ENCODE data around the gene OPCML. TPM values are rescaled to one million over a fixed set of nuclear protein-coding genes. Genes with fewer than 3 reads are reported as not detected.

OPCML gene
- total and polyA plus RNA-seq, 7 donors: 0.01 to 0.80 (median 0.07) TPM; not detected in 4

- TF ChIP-seq, protein P1, sequence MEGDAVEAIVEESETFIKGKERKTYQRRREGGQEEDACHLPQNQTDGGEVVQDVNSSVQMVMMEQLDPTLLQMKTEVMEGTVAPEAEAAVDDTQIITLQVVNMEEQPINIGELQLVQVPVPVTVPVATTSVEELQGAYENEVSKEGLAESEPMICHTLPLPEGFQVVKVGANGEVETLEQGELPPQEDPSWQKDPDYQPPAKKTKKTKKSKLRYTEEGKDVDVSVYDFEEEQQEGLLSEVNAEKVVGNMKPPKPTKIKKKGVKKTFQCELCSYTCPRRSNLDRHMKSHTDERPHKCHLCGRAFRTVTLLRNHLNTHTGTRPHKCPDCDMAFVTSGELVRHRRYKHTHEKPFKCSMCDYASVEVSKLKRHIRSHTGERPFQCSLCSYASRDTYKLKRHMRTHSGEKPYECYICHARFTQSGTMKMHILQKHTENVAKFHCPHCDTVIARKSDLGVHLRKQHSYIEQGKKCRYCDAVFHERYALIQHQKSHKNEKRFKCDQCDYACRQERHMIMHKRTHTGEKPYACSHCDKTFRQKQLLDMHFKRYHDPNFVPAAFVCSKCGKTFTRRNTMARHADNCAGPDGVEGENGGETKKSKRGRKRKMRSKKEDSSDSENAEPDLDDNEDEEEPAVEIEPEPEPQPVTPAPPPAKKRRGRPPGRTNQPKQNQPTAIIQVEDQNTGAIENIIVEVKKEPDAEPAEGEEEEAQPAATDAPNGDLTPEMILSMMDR (IDR thresholded peaks at IDR 0.05): no peak
- H3K4me1 ChIP-seq: no peaks in the 10 kb centered on the region
- no peak for DNase-seq
- no peaks in the 10 kb centered on the region for H3K36me3 ChIP-seq (ENCODE audit: insufficient read depth in 1 of 2, low read depth in 1 of 2)
- H3K27ac ChIP-seq: no peak overlapping the region
- H3K4me3 ChIP-seq: no peak overlapping the region
- no peaks in the 10 kb centered on the region for H3K9me3 ChIP-seq
- H3K27me3 ChIP-seq (ENCODE audit: insufficient read depth in 3 of 3, low read length in 2 of 3): no peaks in the 10 kb centered on the region
- WGBS, 3 donors: 57 to 72% (median 72%) methylated on average over 5 of the region's 5 CpGs
- no peak for ATAC-seq
- intact Hi-C loops (cut with DNase I): no loop called here
Measured at GRCh38 chr11:133172349-133172748, 360.0 kb downstream of the OPCML start.

DNA sequence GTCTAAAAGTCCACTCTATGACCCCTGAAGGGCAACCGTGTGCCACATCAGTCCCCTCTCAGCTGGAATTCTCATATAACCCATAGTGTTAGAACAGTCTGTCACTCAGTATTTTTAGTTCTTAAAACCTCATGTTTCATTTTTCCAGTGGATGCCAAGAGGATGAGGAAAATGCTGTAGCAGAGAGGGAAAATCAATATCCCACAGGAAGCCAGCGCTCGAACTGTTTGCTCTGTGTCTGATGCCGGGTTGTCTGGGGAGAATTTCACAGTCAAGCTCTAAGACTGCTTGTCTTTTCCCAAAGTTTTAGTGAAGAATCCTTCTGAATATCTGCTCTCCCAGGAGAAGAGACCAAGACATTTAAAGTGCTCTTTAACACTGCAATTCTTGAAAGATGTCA is 360.9 kb downstream of the OPCML start:
- WGBS, 3 donors: 57 to 73% (median 70%) methylated on average over 4 of the region's 4 CpGs

DNA sequence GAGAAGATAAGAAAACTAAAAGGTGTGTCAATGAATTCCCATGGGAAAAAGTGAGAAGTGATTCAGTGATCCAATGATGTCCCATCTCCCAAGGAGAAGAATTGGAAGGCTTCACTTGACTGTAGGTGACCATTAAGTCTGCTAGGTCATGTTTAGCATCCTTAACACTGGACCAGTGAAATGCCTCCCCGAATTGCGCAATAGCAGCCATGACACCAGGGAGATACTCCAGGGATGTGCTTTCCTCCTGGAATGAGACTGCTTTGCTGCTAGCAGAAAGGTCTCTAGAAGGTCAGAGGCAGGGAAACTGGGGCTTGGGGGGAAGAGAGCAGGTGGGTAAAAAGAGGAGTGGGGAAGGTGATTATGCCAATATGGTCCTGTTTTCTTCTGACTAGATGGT is 364.3 kb downstream of the OPCML start:
- TF ChIP-seq, protein P1 (IDR thresholded peaks at IDR 0.05): no peak
- DNase-seq (no peak), ATAC-seq (no peak)
- Histone ChIP-seq H3K27me3 (ENCODE audit: insufficient read depth in 3 of 3, low read length in 2 of 3) (no peaks in the 10 kb centered on the region), H3K4me3 (no peak overlapping the region), H3K9me3 (no peaks in the 10 kb centered on the region), H3K36me3 (ENCODE audit: insufficient read depth in 1 of 2, low read depth in 1 of 2) (no peaks in the 10 kb centered on the region), H3K27ac (no peak overlapping the region), H3K4me1 (no peaks in the 10 kb centered on the region)
- intact Hi-C loops (cut with DNase I): no loop called here
- WGBS, 3 donors: 88 to 95% (median 90%) methylated on average over 2 of the region's 2 CpGs

More for the DNA sequence above, 360.9 kb downstream of the OPCML start:
- no peaks in the 10 kb centered on the region for H3K4me1 ChIP-seq
- H3K4me3 ChIP-seq: no peak overlapping the region
- intact Hi-C loops (cut with DNase I): no loop called here
- no peaks in the 10 kb centered on the region for H3K36me3 ChIP-seq (ENCODE audit: insufficient read depth in 1 of 2, low read depth in 1 of 2)
- no peaks in the 10 kb centered on the region for H3K9me3 ChIP-seq
- TF ChIP-seq, protein P1 (IDR thresholded peaks at IDR 0.05): no peak
- no peak overlapping the region for H3K27ac ChIP-seq
- H3K27me3 ChIP-seq (ENCODE audit: insufficient read depth in 3 of 3, low read length in 2 of 3): no peaks in the 10 kb centered on the region
- DNase-seq: no peak
- ATAC-seq: no peak

DNA sequence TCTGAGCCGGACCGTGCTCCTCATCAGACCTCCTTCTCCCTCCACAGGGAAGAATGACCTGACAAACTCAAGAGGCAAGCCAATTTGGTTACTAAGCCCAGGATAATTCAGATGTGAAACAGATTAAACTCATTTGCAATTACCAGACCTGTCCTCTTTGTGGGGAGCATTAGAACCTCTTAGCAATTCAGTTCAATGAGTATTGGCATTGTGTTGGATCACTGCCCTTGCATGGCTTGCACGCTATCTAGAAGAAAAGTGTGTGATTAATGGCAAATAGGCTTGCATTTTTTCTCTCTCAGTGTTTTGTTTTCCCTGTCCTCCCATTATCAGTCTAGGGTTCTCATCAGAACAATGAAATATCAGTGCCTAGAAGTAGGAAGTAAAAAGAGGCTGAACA is 365.6 kb downstream of the OPCML start:
- H3K4me1 ChIP-seq: no peaks in the 10 kb centered on the region
- H3K27me3 ChIP-seq (ENCODE audit: insufficient read depth in 3 of 3, low read length in 2 of 3): no peaks in the 10 kb centered on the region
- no peak overlapping the region for H3K4me3 ChIP-seq
- TF ChIP-seq, protein P1 (IDR thresholded peaks at IDR 0.05): no peak
- DNase-seq: no peak
- ATAC-seq: no peak
- no peaks in the 10 kb centered on the region for H3K36me3 ChIP-seq (ENCODE audit: insufficient read depth in 1 of 2, low read depth in 1 of 2)
- H3K9me3 ChIP-seq: no peaks in the 10 kb centered on the region
- intact Hi-C loops (cut with DNase I): no loop called here
- no peak overlapping the region for H3K27ac ChIP-seq
- WGBS, 3 donors: 86 to 90% (median 87%) methylated on average over 3 of the region's 3 CpGs

GRCh38 chr11:133164986-133165385 is 367.3 kb downstream of the OPCML start:
- TF ChIP-seq, protein P1 (IDR thresholded peaks at IDR 0.05): no peak
- DNase-seq: no peak
- ATAC-seq: no peak
- intact Hi-C loops (cut with DNase I): no loop called here
- no peaks in the 10 kb centered on the region for H3K27me3 ChIP-seq (ENCODE audit: insufficient read depth in 3 of 3, low read length in 2 of 3)
- 54 to 67% (median 59%) methylated on average over 7 of the region's 7 CpGs for WGBS, 3 donors
- H3K9me3 ChIP-seq: no peaks in the 10 kb centered on the region
- no peak overlapping the region for H3K27ac ChIP-seq
- no peaks in the 10 kb centered on the region for H3K36me3 ChIP-seq (ENCODE audit: insufficient read depth in 1 of 2, low read depth in 1 of 2)
- no peak overlapping the region for H3K4me3 ChIP-seq
- no peaks in the 10 kb centered on the region for H3K4me1 ChIP-seq

Measured in psoas muscle (tissue), 8 donors.